Neural crest cell (in vitro differentiated cells): ENCODE results near the gene ARHGAP26. TPM values are rescaled to one million over a fixed set of nuclear protein-coding genes. Genes with fewer than 3 reads are reported as not detected.

ENCODE experiments used
- DNase-seq: peaks from one replicate; pipeline ENCODE4 v3.0.0; 2021; ENCODE audit warnings: low read depth, mixed read lengths, low spot score
- H3K27ac Mint-ChIP-seq: one replicate; pipeline ENCODE4 v1.8.0; 2021; ENCODE audit warnings: mild to moderate bottlenecking, mixed read lengths; ENCODE audit not compliant: unreplicated experiment
- H3K27me3 Mint-ChIP-seq: 2 replicates; pipeline ENCODE4 v1.8.0; 2021; ENCODE audit warnings: low read depth, mild to moderate bottlenecking, mixed read lengths
- H3K36me3 Mint-ChIP-seq: 2 replicates; pipeline ENCODE4 v1.8.0; 2021; ENCODE audit warnings: low read depth, mild to moderate bottlenecking, mixed read lengths
- H3K4me1 Mint-ChIP-seq: 2 replicates; pipeline ENCODE4 v1.8.0; 2021; ENCODE audit warnings: mixed read lengths
- H3K4me3 Mint-ChIP-seq: one replicate; pipeline ENCODE4 v1.8.0; 2021; ENCODE audit warnings: mild to moderate bottlenecking, mixed read lengths
- H3K9me3 Mint-ChIP-seq: 2 replicates; pipeline ENCODE4 v1.8.0; 2021; ENCODE audit warnings: mixed read lengths
- total RNA-seq: library from RNA; stranded (reverse); gene quantifications from 2 replicates; pipeline ENCODE4 v1.2.1, GENCODE V29; 2021
- TF ChIP-seq, protein P1 (sequence below): fragments of 200-600 bp; sonication (generic); conservative IDR thresholded peaks from 2 replicates; pipeline ENCODE4 v1.5.0; 2021; ENCODE audit warnings: antibody characterized with exemption, mild to moderate bottlenecking

ARHGAP26 gene
- total RNA-seq, 1 donor from 2014 or later, result 5.5 TPM

DNA sequence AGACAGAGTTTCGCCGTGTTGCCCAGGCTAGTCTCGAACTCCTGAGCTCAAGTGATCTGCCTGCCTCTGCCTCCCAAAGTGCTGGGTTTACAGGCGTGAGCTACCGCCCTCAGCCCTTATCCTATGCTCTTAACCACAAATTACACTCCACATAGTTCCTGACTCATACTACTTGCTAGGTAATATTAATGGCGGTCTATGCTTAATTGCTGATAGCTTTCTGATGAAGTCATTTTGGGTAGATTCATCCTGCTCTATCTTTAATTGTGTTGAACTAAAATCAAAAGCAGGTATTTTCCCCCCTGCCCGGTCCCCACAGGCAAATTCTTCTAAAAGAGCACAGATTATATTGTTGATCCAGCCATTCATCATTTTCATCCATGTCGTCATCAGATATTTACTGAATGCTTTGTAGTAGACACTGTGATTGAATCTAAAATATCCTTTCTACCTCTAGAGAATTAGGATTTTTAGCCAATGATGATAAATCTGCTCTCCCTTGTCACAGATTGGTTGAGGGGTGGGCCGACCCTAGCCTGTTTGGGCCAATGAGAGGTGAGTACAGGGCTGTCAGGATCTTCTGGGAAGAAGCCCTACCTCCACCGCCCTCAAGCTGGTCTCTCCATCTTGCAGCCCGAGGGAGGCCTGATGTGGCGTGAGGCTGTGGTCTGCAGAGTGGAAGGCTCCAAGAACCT lies 488.5 kb downstream of the ARHGAP26 start:
- Mint-ChIP-seq H3K4me3 (no peak overlapping the region), H3K4me1 (no peaks in the 10 kb centered on the region), H3K27ac (no peak overlapping the region), H3K36me3 (no peaks in the 10 kb centered on the region), H3K27me3 (no peaks in the 10 kb centered on the region), H3K9me3 (peaks cover 4% of the 10 kb centered on the region)
- DNase-seq, result no peak
- TF ChIP-seq, protein P1, sequence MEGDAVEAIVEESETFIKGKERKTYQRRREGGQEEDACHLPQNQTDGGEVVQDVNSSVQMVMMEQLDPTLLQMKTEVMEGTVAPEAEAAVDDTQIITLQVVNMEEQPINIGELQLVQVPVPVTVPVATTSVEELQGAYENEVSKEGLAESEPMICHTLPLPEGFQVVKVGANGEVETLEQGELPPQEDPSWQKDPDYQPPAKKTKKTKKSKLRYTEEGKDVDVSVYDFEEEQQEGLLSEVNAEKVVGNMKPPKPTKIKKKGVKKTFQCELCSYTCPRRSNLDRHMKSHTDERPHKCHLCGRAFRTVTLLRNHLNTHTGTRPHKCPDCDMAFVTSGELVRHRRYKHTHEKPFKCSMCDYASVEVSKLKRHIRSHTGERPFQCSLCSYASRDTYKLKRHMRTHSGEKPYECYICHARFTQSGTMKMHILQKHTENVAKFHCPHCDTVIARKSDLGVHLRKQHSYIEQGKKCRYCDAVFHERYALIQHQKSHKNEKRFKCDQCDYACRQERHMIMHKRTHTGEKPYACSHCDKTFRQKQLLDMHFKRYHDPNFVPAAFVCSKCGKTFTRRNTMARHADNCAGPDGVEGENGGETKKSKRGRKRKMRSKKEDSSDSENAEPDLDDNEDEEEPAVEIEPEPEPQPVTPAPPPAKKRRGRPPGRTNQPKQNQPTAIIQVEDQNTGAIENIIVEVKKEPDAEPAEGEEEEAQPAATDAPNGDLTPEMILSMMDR, result no peak

DNA sequence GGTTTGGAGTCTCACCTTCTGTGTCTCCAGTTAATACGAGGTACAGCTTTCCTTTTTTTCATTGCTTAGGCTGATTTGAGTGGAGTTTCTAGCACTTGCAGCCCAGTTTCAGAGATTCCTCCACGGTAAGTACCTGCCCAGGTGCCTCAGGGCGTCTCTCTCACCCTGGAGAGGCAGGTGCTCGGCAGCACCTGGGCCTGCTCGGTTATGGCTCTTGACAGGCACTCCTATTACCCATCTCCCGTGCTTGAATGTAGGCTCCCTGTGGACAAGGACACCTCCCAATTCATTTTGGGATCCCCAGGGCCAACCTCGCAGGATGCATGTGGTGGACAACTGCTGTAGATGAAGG lies 489.1 kb downstream of the ARHGAP26 start:
- H3K4me1 Mint-ChIP-seq, result no peaks in the 10 kb centered on the region
- no peak overlapping the region for H3K27ac Mint-ChIP-seq
- no peak for DNase-seq
- H3K36me3 Mint-ChIP-seq, result no peaks in the 10 kb centered on the region
- no peaks in the 10 kb centered on the region for H3K27me3 Mint-ChIP-seq
- peaks cover 4% of the 10 kb centered on the region for H3K9me3 Mint-ChIP-seq
- H3K4me3 Mint-ChIP-seq, result no peak overlapping the region
- TF ChIP-seq, protein P1, result no peak

DNA sequence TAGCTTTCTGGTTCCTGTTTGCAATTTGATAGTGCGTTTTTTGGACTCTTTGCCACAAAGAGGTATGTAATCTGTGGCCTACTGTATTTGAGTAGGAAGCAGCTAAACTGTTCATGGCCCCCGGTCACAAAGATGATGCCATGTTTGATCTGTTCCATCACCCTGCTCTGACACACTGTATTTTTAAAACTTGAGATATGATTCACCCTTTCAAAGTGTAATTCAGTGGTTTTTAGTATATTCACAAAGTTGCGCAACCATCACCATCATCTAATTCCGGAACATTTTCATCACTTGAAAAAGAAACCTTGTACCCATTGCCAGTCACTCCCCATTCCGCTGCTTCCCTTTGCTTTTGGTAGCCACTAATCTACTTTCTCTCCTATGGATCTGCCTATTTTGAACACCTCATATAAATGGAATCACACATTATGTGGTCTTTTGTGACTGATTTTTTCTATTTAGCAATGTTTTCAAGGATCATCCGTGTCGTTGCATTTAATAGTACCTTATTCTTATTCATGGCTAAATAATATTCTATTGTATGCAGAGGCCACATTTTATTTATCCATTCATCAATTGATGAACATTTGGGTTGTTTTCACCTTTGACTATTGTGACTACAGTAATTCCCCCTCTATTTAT lies 491.7 kb downstream of the ARHGAP26 start:
- no peak overlapping the region for H3K4me3 Mint-ChIP-seq
- TF ChIP-seq, protein P1, result no peak
- no peak for DNase-seq
- H3K4me1 Mint-ChIP-seq, result no peaks in the 10 kb centered on the region
- H3K27me3 Mint-ChIP-seq, result no peaks in the 10 kb centered on the region
- H3K36me3 Mint-ChIP-seq, result no peaks in the 10 kb centered on the region
- H3K27ac Mint-ChIP-seq, result no peak overlapping the region
- peaks cover 10% of the 10 kb centered on the region for H3K9me3 Mint-ChIP-seq

DNA sequence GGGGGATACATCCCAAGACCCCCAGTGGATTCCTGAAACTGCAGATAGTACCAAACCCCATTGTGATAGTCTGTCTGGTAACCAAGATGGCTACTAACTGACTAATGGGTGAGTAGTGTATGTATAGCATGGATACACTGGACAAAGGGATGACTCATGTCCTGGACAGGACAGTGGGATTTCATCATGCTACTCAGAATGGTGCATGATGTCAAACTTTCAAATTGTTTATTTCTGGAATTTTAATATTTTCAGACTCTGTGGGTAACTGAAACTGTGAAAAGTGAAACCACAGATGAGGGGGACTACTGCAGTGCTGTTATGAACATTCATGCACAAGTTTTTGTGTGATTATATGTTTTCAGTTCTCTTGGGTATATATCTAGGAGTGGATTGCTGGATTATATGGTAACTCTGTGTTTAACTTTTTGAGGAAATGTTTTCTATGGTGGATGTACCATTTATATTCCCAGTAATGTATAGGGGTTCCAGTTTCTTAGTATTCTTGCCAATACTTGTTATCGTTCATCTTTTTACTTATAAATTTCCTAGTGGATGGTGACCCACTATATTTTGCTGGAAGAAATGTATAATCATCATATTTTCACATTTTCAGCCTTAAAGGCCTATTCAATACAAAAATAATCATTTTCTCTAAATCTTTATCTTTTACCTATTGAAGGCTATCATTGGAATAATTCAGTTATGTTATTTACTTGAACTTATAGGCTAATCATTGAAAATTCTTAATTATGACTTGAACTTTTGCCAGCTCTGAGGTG lies 492.4 kb downstream of the ARHGAP26 start:
- Mint-ChIP-seq H3K27ac (no peak overlapping the region), H3K9me3 (peaks cover 11% of the 10 kb centered on the region), H3K27me3 (no peaks in the 10 kb centered on the region), H3K36me3 (peaks cover under 1% of the 10 kb centered on the region), H3K4me1 (no peaks in the 10 kb centered on the region), H3K4me3 (no peak overlapping the region)
- TF ChIP-seq, protein P1, result no peak
- no peak for DNase-seq

DNA sequence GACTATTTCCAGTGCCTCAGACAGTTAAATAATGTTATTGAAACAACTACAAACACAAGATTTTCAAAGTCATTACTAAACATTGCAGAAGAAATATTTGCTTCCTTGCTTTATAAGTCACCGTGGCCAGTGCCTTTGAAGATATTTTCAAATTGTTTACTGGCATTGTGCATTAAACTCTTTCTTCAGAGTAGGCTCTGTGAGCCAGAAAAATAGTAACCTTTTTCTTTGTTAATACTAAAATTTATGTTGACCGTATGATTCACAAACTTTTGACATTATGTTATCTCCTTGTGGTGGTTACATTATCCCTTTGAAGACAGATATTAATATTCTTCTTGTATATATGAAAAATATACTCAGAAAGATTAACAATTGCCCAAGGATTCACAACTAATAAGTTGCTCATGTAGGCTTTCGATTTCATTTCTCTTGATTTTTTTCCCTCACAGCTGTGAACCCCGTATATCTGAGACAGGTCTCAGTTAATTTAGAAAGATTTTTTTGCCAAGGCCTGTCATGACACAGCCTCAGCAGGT lies 493.2 kb downstream of the ARHGAP26 start:
- peaks cover 14% of the 10 kb centered on the region for H3K9me3 Mint-ChIP-seq
- H3K27me3 Mint-ChIP-seq, result no peaks in the 10 kb centered on the region
- H3K36me3 Mint-ChIP-seq, result peaks cover 3% of the 10 kb centered on the region
- H3K4me3 Mint-ChIP-seq, result no peak overlapping the region
- H3K27ac Mint-ChIP-seq, result no peak overlapping the region
- TF ChIP-seq, protein P1, result no peak
- DNase-seq, result no peak
- H3K4me1 Mint-ChIP-seq, result no peaks in the 10 kb centered on the region
